SK-N-SH treated with all-trans-retinoic acid at 6 μM for 48 hours (cell line): ENCODE results near the gene C17orf113.

Experiments
- ARNTL ChIP-seq: fragments of 450-650 bp; formaldehyde crosslinking; IDR thresholded peaks from 2 replicates; pipeline ENCODE4 v1.5.0; 2020; ENCODE audit warnings: low read depth, mild to moderate bottlenecking, moderate library complexity, borderline replicate concordance
- ESRRG ChIP-seq: fragments of 250-450 bp; sonication (Bioruptor Pico); IDR thresholded peaks from 2 replicates; pipeline ENCODE4 v1.6.1; 2021; ENCODE audit warnings: mild to moderate bottlenecking
- ISL1 ChIP-seq: fragments of 250-450 bp; sonication (Bioruptor Pico); IDR thresholded peaks from 2 replicates; pipeline ENCODE4 v2.1.2; 2022; ENCODE audit warnings: mild to moderate bottlenecking, moderate library complexity
- OSR1 ChIP-seq: fragments of 250-450 bp; sonication (Bioruptor Pico); IDR thresholded peaks from 2 replicates; pipeline ENCODE4 v1.8.0; 2022; ENCODE audit warnings: moderate library complexity, mild to moderate bottlenecking, inconsistent platforms
- PPARA ChIP-seq: fragments of 250-450 bp; sonication (Bioruptor Pico); IDR thresholded peaks from 2 replicates; pipeline ENCODE4 v1.5.0; 2020; ENCODE audit warnings: mild to moderate bottlenecking, borderline replicate concordance
- RARB ChIP-seq: fragments of 250-450 bp; sonication (Bioruptor Pico); IDR thresholded peaks from 2 replicates; pipeline ENCODE4 v1.8.0; 2021; ENCODE audit warnings: mild to moderate bottlenecking, moderate library complexity
- SNAI2 ChIP-seq: fragments of 250-450 bp; sonication (Bioruptor Pico); IDR thresholded peaks from 2 replicates; pipeline ENCODE4 v1.5.0; 2020; ENCODE audit warnings: mild to moderate bottlenecking, moderate library complexity
- TCF4 ChIP-seq: fragments of 250-450 bp; sonication (Bioruptor Pico); IDR thresholded peaks from 2 replicates; pipeline ENCODE4 v1.8.0; 2021; ENCODE audit warnings: mild to moderate bottlenecking, moderate library complexity, borderline replicate concordance
- TF ChIP-seq, protein P1 (sequence below): fragments of 250-450 bp; sonication (Bioruptor Pico); IDR thresholded peaks from 2 replicates; pipeline ENCODE4 v1.5.1; 2021; ENCODE audit warnings: mild to moderate bottlenecking, moderate library complexity
- TF ChIP-seq, protein P2 (sequence below): fragments of 250-450 bp; sonication (Bioruptor Pico); IDR thresholded peaks from 2 replicates; pipeline ENCODE4 v1.8.0; 2020; ENCODE audit warnings: mild to moderate bottlenecking, moderate library complexity, borderline replicate concordance

DNA sequence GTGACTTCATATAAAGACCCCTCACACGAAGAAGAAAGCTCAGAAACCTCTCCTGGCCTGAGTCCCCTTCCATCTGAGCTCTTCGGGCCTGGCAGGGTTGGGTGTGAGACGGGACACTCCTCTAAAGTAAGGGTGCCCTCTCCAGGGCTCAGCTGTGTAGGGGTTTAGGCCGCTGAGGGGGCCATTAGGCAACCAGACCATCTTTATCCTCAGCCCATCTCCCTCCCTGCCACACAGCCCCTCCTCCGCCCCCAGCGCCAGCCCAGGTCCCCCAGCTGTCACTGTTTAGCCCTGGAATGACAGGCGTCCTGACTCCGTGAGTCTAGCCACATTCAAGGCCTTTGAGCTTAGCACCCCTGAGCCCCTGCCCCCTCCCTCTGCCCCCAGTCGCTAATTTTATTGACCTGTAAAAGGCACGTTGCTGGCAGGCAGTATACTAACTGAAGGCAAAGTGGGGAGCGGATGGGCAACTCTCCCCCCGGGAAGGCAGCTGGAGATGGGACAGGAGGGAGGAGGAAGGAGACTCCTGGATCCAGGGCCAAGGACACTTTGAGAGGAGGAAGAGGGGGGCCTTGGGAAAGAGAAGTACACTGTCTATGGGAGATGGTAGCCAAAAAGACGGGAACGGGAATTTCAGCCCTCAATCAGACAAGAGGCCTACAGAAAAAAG is 48.5 kb upstream of the C17orf113 start:
- TF ChIP-seq ISL1 (CRISPR knock-in tag), result no peak
- TF ChIP-seq ESRRG (CRISPR knock-in tag), result no peak
- no peak for TF ChIP-seq ARNTL (CRISPR knock-in tag)
- no peak for TF ChIP-seq RARB
- TF ChIP-seq, protein P1, sequence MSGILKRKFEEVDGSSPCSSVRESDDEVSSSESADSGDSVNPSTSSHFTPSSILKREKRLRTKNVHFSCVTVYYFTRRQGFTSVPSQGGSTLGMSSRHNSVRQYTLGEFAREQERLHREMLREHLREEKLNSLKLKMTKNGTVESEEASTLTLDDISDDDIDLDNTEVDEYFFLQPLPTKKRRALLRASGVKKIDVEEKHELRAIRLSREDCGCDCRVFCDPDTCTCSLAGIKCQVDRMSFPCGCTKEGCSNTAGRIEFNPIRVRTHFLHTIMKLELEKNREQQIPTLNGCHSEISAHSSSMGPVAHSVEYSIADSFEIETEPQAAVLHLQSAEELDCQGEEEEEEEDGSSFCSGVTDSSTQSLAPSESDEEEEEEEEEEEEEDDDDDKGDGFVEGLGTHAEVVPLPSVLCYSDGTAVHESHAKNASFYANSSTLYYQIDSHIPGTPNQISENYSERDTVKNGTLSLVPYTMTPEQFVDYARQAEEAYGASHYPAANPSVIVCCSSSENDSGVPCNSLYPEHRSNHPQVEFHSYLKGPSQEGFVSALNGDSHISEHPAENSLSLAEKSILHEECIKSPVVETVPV (CRISPR knock-in tag), result no peak
- TF ChIP-seq SNAI2 (CRISPR knock-in tag), result no peak
- TF ChIP-seq, protein P2, sequence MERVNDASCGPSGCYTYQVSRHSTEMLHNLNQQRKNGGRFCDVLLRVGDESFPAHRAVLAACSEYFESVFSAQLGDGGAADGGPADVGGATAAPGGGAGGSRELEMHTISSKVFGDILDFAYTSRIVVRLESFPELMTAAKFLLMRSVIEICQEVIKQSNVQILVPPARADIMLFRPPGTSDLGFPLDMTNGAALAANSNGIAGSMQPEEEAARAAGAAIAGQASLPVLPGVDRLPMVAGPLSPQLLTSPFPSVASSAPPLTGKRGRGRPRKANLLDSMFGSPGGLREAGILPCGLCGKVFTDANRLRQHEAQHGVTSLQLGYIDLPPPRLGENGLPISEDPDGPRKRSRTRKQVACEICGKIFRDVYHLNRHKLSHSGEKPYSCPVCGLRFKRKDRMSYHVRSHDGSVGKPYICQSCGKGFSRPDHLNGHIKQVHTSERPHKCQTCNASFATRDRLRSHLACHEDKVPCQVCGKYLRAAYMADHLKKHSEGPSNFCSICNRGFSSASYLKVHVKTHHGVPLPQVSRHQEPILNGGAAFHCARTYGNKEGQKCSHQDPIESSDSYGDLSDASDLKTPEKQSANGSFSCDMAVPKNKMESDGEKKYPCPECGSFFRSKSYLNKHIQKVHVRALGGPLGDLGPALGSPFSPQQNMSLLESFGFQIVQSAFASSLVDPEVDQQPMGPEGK (CRISPR knock-in tag), result no peak
- TF ChIP-seq PPARA (CRISPR knock-in tag), result no peak
- no peak for TF ChIP-seq TCF4 (CRISPR knock-in tag)
- no peak for TF ChIP-seq OSR1 (CRISPR knock-in tag)
